Hematopoietic multipotent progenitor cell treated with erythropoietin and hydrocortisone succinate and interleukin-3 and kit ligand, for 17 days (in vitro differentiated cells): ENCODE results near the gene MEX3B.
"Not testable (repeated sequence)": the region's sequence is repeated elsewhere in the genome, so short reads cannot be mapped to it uniquely, and the experiment has no call there.

ENCODE experiments used
- DNase-seq: peaks from one replicate; pipeline ENCODE4 v3.0.0-alpha.2; 2015; ENCODE audit warnings: low spot score

The MEX3B gene

GRCh38 chr15:82005239-82005638 is 40.6 kb downstream of the MEX3B start:
- no peak for DNase-seq

GRCh38 chr15:82003916-82004315 is 41.9 kb downstream of the MEX3B start:
- DNase-seq = no peak

- DNase-seq = not testable (repeated sequence)
Measured at GRCh38 chr15:81995081-81995480, 50.7 kb downstream of the MEX3B start.

GRCh38 chr15:81992523-81992922 is 53.3 kb downstream of the MEX3B start:
- no peak for DNase-seq
